Endothelial cell of umbilical vein (primary cell): ENCODE results near the gene MTX1. TPM values are rescaled to one million over a fixed set of nuclear protein-coding genes. Genes with fewer than 3 reads are reported as not detected.
"Not testable (repeated sequence)": the region's sequence is repeated elsewhere in the genome, so short reads cannot be mapped to it uniquely, and the experiment has no call there.

Source experiments
- BruUV-seq: library from RNA; stranded (reverse); fragments of 400-500 nt; replicated peaks from 2 replicates; lab custom pipeline; 2021; lab: Mats Ljungman, UMichigan
- CTCF ChIA-PET: fragments of 300-600, 350-600 bp; sonication (Branson Sonifier 250); formaldehyde crosslinking; loops from one replicate; lab custom pipeline; 2021; ENCODE audit warnings: antibody characterized with exemption, inconsistent platforms; lab: Charles Lee
- POLR2A ChIA-PET: fragments of 300-600, 350-600 bp; sonication (Branson Sonifier 250); formaldehyde crosslinking; loops from one replicate; lab custom pipeline; 2021; ENCODE audit warnings: antibody characterized with exemption, inconsistent platforms; lab: Charles Lee
- DNase-seq: peaks from one replicate; pipeline ENCODE4 v3.0.0-alpha.2; 2011; ENCODE audit warnings: low read depth, low spot score
- FAIRE-seq: peaks from 2 replicates; lab custom pipeline; 2011; peaks lifted over from hg19 to GRCh38; lab: Jason Lieb, UNC
- H2AFZ ChIP-seq: 2 replicates; pipeline ENCODE4 v1.6.0; 2012; ENCODE audit warnings: low read depth, low read length, control low read depth, inconsistent platforms
- H3K27ac ChIP-seq: 2 replicates; pipeline ENCODE4 v1.5.1; 2011; ENCODE audit warnings: low read depth, mild to moderate bottlenecking, control low read depth, low read length, moderate library complexity; ENCODE audit not compliant: insufficient read depth
- H3K27me3 ChIP-seq, 2 experiments: 2 replicates each; pipeline versions ENCODE4 v1.6.0 to v1.6.1; 2011; ENCODE audit warnings: low read length in 2 of 2, mixed read lengths in 1 of 2; ENCODE audit not compliant: control insufficient read depth in 2 of 2, insufficient read depth in 2 of 2
- H3K36me3 ChIP-seq, 2 experiments: 2 replicates in 1 of 2; 3 replicates in 1 of 2; pipeline ENCODE4 v1.5.1; 2011; ENCODE audit warnings: low read length in 2 of 2, mild to moderate bottlenecking in 1 of 2, moderate library complexity in 1 of 2; ENCODE audit not compliant: control insufficient read depth in 2 of 2, insufficient read depth in 2 of 2; ENCODE audit errors: extremely low read depth in 1 of 2
- H3K4me1 ChIP-seq: 3 replicates; pipeline ENCODE4 v1.5.1; 2011; ENCODE audit warnings: mild to moderate bottlenecking, low read length; ENCODE audit not compliant: control insufficient read depth, insufficient read depth; ENCODE audit errors: extremely low read depth
- H3K4me2 ChIP-seq: 2 replicates; pipeline ENCODE4 v1.6.1; 2011; ENCODE audit warnings: low read length, control low read depth, mixed read lengths; ENCODE audit not compliant: insufficient read depth
- H3K4me3 ChIP-seq, 3 experiments: fragments of 200-600 bp in 1 of 3; sonication (generic), shearing (Covaris generic) in 1 of 3; replicated peaks in 1 of 3; 2 replicates each; pipeline ENCODE4 v1.5.1; 2011 to 2016; ENCODE audit warnings: control low read depth in 3 of 3, low read length in 3 of 3, mild to moderate bottlenecking in 2 of 3, inconsistent platforms in 1 of 3, low read depth in 1 of 3, moderate library complexity in 1 of 3; ENCODE audit not compliant: insufficient read depth in 1 of 3
- H3K79me2 ChIP-seq: 2 replicates; pipeline ENCODE4 v1.6.0; 2012; ENCODE audit warnings: low read length, inconsistent platforms; ENCODE audit not compliant: control insufficient read depth, insufficient read depth
- H3K9ac ChIP-seq: replicated peaks from 2 replicates; pipeline ENCODE3; 2011; ENCODE audit warnings: low read length, control low read depth; ENCODE audit not compliant: insufficient read depth; ENCODE audit errors: extremely low read depth
- H3K9me1 ChIP-seq: replicated peaks from 3 replicates; pipeline ENCODE4 v1.6.0; 2011; ENCODE audit warnings: mild to moderate bottlenecking, low read length; ENCODE audit not compliant: control insufficient read depth, insufficient read depth; ENCODE audit errors: extremely low read depth
- H3K9me3 ChIP-seq: replicated peaks from 2 replicates; pipeline ENCODE4 v1.5.1; 2012; ENCODE audit warnings: low read length, inconsistent platforms; ENCODE audit not compliant: control insufficient read depth, insufficient read depth
- H4K20me1 ChIP-seq: replicated peaks from 2 replicates; pipeline ENCODE3; 2011; ENCODE audit warnings: mild to moderate bottlenecking, low read length; ENCODE audit not compliant: control insufficient read depth, insufficient read depth; ENCODE audit errors: extremely low read depth
- EZH2 ChIP-seq: IDR thresholded peaks from 2 replicates; pipeline ENCODE4 v1.6.1; 2012; ENCODE audit warnings: borderline replicate concordance, low read depth, mild to moderate bottlenecking, moderate library complexity, low read length, inconsistent platforms; ENCODE audit not compliant: severe bottlenecking
- FOS ChIP-seq: IDR thresholded peaks from 2 replicates; pipeline ENCODE4 v1.6.1; 2011; ENCODE audit warnings: mild to moderate bottlenecking, low read length, moderate library complexity, borderline replicate concordance; ENCODE audit not compliant: insufficient read depth
- GATA2 ChIP-seq: IDR thresholded peaks from 2 replicates; pipeline ENCODE4 v1.7.0; 2011; ENCODE audit warnings: low read depth, mild to moderate bottlenecking, moderate library complexity, mixed read lengths, low read length; ENCODE audit not compliant: insufficient read length, insufficient read depth
- JUN ChIP-seq: IDR thresholded peaks from 2 replicates; pipeline ENCODE4 v1.6.1; 2011; ENCODE audit warnings: borderline replicate concordance, low read depth; ENCODE audit not compliant: insufficient read length, insufficient read depth
- MYC ChIP-seq: IDR thresholded peaks from one replicate; pipeline ENCODE4 v1.6.1; 2011; ENCODE audit warnings: mild to moderate bottlenecking, low read depth, low read length
- POLR2A ChIP-seq: IDR thresholded peaks from 2 replicates; pipeline ENCODE4 v1.6.1; 2012; ENCODE audit warnings: low read depth, mild to moderate bottlenecking, control low read depth, low read length
- POLR2AphosphoS5 ChIP-seq: IDR thresholded peaks from 2 replicates; pipeline ENCODE4 v1.6.1; 2012; ENCODE audit warnings: low read depth, mild to moderate bottlenecking, control low read depth, low read length, moderate library complexity; ENCODE audit not compliant: insufficient read depth
- dilution Hi-C: fragments of 300-500 bp; cut with MboI; formaldehyde crosslinking; loops from one replicate; pipeline ENCODE4 v1.15.0; 2019; ENCODE audit warnings: low sequenced_read_pairs; ENCODE audit not compliant: extremely low pct_ligation_motif_present
- intact Hi-C: fragments of 100-400 bp; cut with micrococcal nuclease; formaldehyde crosslinking; loops from one replicate; pipeline ENCODE4 v1.10.0; 2022
- polyA plus RNA-seq, 4 experiments: library from polyadenylated mRNA; depleted of rRNA in 3 of 4; stranded (reverse) in 3 of 4; unstranded in 1 of 4; fragments of >200 nt; gene quantifications; 2 replicates each; pipeline versions ENCODE4 v1.2.1 to v1.2.3, GENCODE V29; 2011 to 2012; ENCODE audit warnings: missing spikeins in 1 of 4
- total RNA-seq: library from RNA; stranded (reverse); gene quantifications from 2 replicates; pipeline ENCODE4 v1.2.3, GENCODE V29; 2021
- TF ChIP-seq, protein P1 (sequence below): IDR thresholded peaks from 2 replicates; pipeline ENCODE4 v1.6.1; 2011; ENCODE audit not compliant: insufficient read depth, insufficient read length
- TF ChIP-seq, protein P2 (sequence below), 2 donors: IDR thresholded peaks; 1 replicate in 1 of 2; 2 replicates in 1 of 2; pipeline ENCODE4 v1.5.1; 2011; ENCODE audit warnings: low read length in 2 of 2, mild to moderate bottlenecking in 2 of 2, moderate library complexity in 2 of 2, control low read depth in 1 of 2, inconsistent platforms in 1 of 2, low read depth in 1 of 2; ENCODE audit not compliant: insufficient read depth in 1 of 2; ENCODE audit errors: extremely low read depth in 1 of 2

MTX1 gene
- total and polyA plus RNA-seq, 2 donors (not counting 3 experiments of a cell fraction or from before 2014, with no cell fraction given), result 53.0 to 109 TPM

DNA sequence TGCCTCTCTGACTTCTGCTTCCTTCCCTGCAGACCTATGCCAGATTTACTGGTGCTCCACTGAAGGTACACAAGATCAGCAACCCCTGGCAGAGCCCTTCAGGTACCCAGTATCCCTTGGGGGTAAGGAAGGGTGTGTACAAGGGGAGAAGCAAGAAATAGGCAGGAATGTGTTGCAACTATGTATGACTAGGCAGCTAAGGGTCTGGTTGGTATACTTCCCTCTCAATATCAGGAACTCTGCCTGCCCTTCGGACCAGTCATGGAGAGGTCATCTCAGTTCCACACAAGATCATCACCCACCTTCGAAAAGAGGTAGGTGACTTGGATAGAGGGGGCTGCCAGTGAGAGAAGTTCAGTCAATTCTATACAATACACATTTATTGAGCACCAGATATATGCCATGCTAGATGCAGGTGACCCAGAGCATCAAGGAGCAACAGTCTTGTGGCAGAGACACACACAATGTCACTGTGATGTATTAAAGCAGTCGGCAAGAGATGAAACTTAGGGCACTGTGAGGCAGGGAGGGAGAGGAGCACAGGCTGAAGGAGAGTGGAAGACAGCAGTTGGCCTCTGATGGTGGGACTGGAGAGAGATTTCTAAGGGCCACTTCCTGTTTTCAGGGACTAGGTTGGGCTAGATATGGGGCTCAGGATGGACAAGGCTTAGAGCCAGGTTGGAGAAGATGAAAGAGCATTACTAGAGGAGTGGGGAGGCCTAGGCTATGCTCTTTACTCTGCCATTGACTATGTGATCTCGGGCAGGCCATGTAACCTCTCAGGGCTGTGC, 2.0 kb downstream of the MTX1 start:
- Histone ChIP-seq H3K9me1 (no peaks in the 10 kb centered on the region), H3K4me3 (no peak overlapping the region), H3K9ac (no peak overlapping the region), H3K4me2 (no peak overlapping the region), H3K79me2 (peaks cover 2% of the 10 kb centered on the region), H3K27me3 (no peaks in the 10 kb centered on the region), H4K20me1 (no peaks in the 10 kb centered on the region), H2AFZ (no peak overlapping the region), H3K36me3 (peaks cover 0 to 3% of the 10 kb centered on the region in 2 experiments), H3K9me3 (no peaks in the 10 kb centered on the region), H3K27ac (no peak overlapping the region), H3K4me1 (peaks cover 21% of the 10 kb centered on the region)
- dilution Hi-C loops, result no loop called here
- POLR2A ChIA-PET, result no interaction called here
- no peak for FAIRE-seq
- TF ChIP-seq POLR2A, result no peak
- TF ChIP-seq MYC, result no peak
- no peak for TF ChIP-seq EZH2
- TF ChIP-seq, protein P1, sequence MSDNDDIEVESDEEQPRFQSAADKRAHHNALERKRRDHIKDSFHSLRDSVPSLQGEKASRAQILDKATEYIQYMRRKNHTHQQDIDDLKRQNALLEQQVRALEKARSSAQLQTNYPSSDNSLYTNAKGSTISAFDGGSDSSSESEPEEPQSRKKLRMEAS, result no peak
- no peak for TF ChIP-seq FOS
- TF ChIP-seq, protein P2, sequence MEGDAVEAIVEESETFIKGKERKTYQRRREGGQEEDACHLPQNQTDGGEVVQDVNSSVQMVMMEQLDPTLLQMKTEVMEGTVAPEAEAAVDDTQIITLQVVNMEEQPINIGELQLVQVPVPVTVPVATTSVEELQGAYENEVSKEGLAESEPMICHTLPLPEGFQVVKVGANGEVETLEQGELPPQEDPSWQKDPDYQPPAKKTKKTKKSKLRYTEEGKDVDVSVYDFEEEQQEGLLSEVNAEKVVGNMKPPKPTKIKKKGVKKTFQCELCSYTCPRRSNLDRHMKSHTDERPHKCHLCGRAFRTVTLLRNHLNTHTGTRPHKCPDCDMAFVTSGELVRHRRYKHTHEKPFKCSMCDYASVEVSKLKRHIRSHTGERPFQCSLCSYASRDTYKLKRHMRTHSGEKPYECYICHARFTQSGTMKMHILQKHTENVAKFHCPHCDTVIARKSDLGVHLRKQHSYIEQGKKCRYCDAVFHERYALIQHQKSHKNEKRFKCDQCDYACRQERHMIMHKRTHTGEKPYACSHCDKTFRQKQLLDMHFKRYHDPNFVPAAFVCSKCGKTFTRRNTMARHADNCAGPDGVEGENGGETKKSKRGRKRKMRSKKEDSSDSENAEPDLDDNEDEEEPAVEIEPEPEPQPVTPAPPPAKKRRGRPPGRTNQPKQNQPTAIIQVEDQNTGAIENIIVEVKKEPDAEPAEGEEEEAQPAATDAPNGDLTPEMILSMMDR (IDR thresholded peaks at IDR 0.05; ENCODE audit: extremely low read depth in 1 of 2, insufficient read depth in 1 of 2, low read depth in 1 of 2, low read length in 2 of 2), result no peak
- TF ChIP-seq GATA2, result no peak
- no peak for TF ChIP-seq JUN
- TF ChIP-seq POLR2AphosphoS5, result no peak
- no peak for DNase-seq
- intact Hi-C loops, result no loop called here
- BruUV-seq, result no TSS peak
- CTCF ChIA-PET, result interaction anchor here (1.8 kb wide), 1 partner anchor 38 kb away, joined by 6 read pairs; the partner anchor contains the start of gene KRTCAP2

DNA sequence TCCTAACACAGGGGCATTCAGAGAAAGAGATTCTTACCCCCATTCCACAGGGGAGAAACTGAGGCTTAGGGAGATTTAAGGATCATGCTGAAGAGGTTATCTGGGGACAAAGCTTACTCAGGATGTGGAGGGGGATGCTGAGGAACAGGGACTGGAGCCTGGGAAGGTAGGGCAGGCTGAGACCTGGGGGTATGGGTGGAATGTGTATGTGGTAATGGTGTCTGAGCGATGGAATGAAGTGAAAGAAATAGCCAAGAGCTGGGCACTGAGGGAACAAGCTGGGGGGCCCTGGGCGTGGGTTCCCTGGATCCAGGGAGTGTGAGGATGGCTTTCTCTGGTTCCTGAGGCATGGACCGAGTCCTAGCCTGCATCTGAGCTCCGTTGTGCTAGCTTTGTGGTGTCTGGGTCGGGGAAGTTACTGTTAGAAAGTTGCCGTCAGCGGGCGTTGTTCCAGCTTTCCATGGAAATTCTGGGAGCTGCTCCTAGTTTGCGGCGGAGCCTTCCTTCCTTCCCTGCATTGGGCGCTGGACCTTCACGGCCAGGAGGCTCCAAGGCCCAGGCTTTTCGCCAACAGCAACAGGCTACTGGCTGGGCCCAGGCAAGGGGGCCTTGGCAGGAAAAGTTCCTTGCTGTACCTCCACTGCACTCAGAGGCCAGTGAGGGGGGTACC, 3.0 kb downstream of the MTX1 start:
- dilution Hi-C loops, result not testable (repeated sequence)

More for the DNA sequence above, 3.0 kb downstream of the MTX1 start:
- H3K4me2 ChIP-seq, H3K36me3 ChIP-seq, H3K9ac ChIP-seq, intact Hi-C loops, H3K4me3 ChIP-seq, H3K9me1 ChIP-seq, H3K27ac ChIP-seq, H3K9me3 ChIP-seq, BruUV-seq, POLR2A ChIA-PET, H3K79me2 ChIP-seq, H2AFZ ChIP-seq, H4K20me1 ChIP-seq, H3K27me3 ChIP-seq: not testable (repeated sequence)
- H3K4me1 ChIP-seq, result peaks cover 21% of the 10 kb centered on the region
- CTCF ChIA-PET, result interaction anchor here (0.7 to 1.1 kb wide), 2 partner anchors 13 to 15 kb away, joined by 4 read pairs; no protein-coding TSS in a partner anchor
- DNase-seq (peak; percentile 85), FAIRE-seq (peak; percentile 78)
